K562 (cell line): Measurements from ENCODE around the gene ITGB5.

Experiments used
- GABPA ChIP-seq: fragments of 200-800 bp; sonication (Bioruptor generic); conservative IDR thresholded peaks from 2 replicates; pipeline ENCODE4 v1.6.1; 2016; ENCODE audit warnings: low read depth, missing genetic modification characterization, missing compliant biosample characterization
- HEY1 ChIP-seq: fragments of 250-450 bp; sonication (Bioruptor Pico); IDR thresholded peaks from 2 replicates; pipeline ENCODE4 v1.5.0; 2020; ENCODE audit warnings: mild to moderate bottlenecking, moderate library complexity, borderline replicate concordance
- KAT7 ChIP-seq: sonication (generic); formaldehyde crosslinking; IDR thresholded peaks from 2 replicates; pipeline ENCODE4 v1.8.0; 2022; ENCODE audit warnings: missing genetic modification reagents, mild to moderate bottlenecking, borderline replicate concordance
- POLR2AphosphoS5 ChIP-seq: IDR thresholded peaks from 2 replicates; pipeline ENCODE4 v1.6.1; 2011; ENCODE audit warnings: mild to moderate bottlenecking, low read depth, low read length, moderate library complexity; ENCODE audit not compliant: control insufficient read depth, insufficient read depth
- RFX5 ChIP-seq: IDR thresholded peaks from 2 replicates; pipeline ENCODE4 v1.6.1; 2011; ENCODE audit warnings: low read depth, mild to moderate bottlenecking, improper control_type of control experiment, low read length
- SOX6 ChIP-seq: fragments of 450-650 bp; IDR thresholded peaks from 2 replicates; pipeline ENCODE4 v1.6.1; 2014; ENCODE audit warnings: mild to moderate bottlenecking
- ZNF274 ChIP-seq: IDR thresholded peaks from 2 replicates; pipeline ENCODE4 v1.6.1; 2011; ENCODE audit warnings: low read depth, mild to moderate bottlenecking, low read length, moderate library complexity, borderline replicate concordance
- ZNF407 ChIP-seq: fragments of 450-650 bp; IDR thresholded peaks from 2 replicates; pipeline ENCODE4 v1.6.1; 2016; ENCODE audit warnings: low read depth

- TF ChIP-seq HEY1 (CRISPR knock-in tag) = no peak
- TF ChIP-seq ZNF274 = no peak
- no peak for TF ChIP-seq ZNF407
- no peak for TF ChIP-seq POLR2AphosphoS5
- no peak for TF ChIP-seq RFX5
- no peak for TF ChIP-seq SOX6
- TF ChIP-seq GABPA (tag) = no peak
- TF ChIP-seq KAT7 (CRISPR knock-in tag) = no peak
These were observed 32.6 kb upstream of the ITGB5 start for GRCh38 chr3:124919756-124920155.
